Stimulated activated CD4-positive, alpha-beta T cell treated with anti-CD3 and anti-CD28 coated beads, TNF-alpha, amount 100 ng/mL, for 24 hours (primary cell): ENCODE results near the gene RAB26.
"Not testable (repeated sequence)": the region's sequence is repeated elsewhere in the genome, so short reads cannot be mapped to it uniquely, and the experiment has no call there.

ENCODE experiments used
- DNase-seq, 3 experiments: peaks; one replicate each; pipeline ENCODE4 v3.0.0-alpha.2; 2020; ENCODE audit warnings: low read depth in 3 of 3

The RAB26 gene

DNA sequence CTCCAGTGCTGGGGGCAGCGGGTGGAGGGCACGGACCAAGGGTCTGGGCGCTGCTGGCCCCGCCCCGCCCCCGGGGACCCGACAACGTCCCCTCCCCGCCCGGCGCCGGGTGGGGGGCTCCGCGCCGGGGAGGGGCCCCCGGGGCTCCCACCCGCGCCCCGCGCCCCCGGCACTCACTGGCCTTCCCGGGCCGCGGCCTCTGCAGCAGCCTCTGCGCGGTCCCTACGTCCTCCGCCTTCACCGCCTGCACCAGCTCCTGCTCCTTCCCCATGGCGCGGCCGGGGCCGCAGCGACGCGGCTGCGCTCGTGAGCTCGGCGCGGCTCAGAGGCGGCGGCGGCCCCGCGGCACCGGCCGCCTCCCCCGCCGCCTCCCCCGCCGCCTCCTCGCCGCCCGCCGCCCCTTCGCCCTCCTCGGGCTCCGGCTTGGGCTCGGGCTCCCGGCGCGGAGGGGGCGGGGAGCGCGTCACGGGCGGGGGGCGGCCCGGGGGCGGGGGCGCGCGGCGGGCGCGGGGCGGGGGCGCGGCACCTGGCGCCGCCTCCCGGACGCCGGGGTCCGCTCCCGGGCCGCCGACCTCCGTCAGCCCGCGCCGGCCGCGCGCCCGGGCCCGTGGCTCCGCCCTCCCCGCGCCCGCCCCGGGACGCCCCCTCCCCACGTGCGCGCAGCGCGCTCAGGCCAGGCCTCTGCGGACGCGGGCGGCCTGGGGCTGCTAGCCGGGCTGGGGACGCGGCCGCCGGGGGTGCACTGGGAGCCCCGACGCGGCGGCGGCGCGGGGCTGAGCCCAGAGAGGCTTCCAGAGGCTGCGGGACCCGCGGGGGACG is 47.9 kb downstream of the RAB26 start, which contains the start of gene CASKIN1:
Gene CASKIN1, minus strand, starts transcription at position 444 of the 819 bp plus-strand sequence. Its CDS starts 173 bp downstream, at position 271.
- DNase-seq, result no peak

DNA sequence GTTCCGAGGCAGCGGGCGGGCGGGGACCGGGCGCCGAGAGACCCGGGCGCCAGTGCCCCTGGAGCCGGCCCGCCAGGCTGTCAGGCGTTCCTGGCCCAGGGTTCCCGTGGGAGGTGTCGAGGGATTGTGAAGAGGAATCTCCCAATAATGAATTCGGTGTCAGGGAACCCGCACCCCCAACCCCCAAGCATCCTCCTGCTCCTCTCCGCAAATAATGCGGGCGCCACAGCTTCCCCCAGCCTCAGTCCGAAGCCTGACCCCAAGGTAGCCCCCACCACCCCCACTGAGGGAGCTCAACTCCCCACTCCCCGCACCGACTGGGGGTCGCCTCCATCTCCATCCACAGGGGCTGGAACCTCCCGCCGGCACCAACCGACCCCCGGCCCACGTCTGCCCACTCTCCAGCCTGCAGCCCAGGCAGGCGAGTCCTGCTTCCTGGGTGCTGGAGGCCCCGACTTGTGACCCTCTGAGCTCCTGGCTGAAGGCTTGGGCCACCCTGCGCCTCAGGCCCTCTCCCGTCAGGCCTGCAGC is 48.6 kb downstream of the RAB26 start:
- DNase-seq, result no peak

DNA sequence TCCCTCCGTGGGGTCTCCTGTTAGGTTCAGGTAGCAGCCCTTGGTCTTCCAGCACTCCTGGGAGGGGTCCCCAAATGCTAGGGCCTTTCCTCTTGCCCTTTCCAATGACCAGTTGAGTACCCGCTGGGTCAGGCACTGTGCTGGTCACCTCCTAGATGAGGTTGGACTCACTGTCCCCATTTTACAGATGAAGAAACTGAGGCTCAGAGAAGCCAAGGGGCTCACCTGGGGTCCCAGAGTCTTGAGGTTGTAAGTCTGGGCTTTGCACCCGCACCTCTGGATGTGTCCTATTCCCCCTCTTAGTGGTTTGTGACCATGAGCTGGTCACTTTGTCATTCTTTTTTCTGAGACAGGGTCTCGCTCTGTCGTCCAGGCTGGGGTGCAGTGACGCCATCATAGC is 49.3 kb downstream of the RAB26 start:
- no peak for DNase-seq

DNA sequence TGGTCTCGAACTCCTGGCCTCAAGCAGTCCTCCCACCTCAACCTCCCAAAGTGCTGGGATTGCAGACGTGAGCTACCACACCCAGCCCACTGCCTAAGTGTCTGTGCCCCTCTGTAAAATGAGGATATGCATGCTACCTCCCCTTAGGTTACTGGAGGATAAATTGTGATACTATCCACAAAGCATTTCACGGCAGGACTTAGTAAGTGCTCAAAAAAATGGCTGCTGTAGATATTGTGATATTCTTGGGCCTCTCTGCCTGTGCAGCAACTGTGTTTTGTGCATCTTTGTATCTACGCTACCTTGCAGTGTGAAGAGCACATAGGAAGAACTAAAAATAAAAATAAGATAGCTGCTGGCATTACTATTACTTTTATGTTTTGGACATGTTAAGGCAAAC is 49.9 kb downstream of the RAB26 start:
- DNase-seq, result no peak

DNA sequence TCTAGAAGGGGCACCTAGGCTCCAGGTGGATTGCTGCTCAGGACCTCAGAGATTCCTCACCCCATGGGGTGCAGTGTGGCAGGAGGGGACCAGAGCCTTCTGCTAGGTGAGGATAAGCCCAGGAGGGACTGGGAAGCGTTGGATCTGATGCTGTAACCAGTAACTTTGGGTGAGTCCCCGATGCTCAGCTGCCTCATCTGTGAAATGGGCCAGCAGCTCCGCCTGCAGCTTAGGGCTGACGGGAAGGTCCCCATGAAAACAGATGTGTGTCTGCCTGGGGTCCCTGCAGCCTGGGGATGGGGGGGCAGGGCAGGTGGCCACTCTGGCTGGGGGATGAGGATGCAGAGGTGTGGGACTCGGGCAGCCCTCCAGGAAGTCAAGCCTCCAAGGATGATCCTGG is 50.7 kb downstream of the RAB26 start:
- no peak for DNase-seq

DNA sequence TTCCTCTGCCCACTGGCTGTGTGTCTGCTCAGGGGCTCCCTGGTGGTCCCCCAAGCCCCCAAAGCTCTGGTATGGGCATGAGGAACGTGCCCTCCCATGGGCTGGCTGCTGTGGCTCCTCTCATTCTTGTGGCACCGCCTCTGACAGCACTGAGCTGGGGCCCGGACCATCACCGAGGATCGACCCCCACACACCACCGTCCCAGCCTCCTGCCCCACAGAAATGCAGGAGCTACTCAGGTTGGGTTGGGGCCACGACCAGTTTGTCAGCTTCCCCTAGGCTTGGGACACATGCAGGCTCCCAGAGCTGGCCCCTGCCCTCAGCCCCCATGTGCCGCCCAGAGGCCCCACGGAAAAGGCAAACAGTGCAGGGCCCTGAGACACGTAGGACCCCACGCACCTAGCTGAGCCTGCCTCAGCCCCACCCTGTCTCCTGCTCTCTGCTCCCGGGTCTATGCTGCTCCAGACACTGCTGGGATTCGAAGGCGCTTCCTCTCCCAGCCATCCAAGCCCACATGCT is 51.3 kb downstream of the RAB26 start:
- DNase-seq, result no peak

DNA sequence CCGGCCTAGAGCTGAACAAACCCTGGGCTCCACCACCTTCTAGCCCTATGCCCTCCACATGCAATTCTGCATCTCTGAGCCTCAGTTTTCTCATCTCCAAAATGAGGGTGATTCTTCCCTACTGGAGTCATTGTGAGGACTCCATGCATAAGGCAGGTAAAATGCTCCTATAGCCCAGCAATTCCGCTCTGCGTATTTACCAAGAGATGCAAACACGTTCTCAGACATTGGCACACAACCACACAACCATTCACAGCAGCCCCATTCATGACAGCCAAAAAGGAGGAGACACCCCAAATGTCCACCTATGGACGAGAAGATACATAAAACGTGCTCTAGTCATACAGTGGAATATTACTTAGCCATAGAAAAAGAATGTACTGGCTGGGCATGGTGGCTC is 51.9 kb downstream of the RAB26 start:
- DNase-seq, result no peak

DNA sequence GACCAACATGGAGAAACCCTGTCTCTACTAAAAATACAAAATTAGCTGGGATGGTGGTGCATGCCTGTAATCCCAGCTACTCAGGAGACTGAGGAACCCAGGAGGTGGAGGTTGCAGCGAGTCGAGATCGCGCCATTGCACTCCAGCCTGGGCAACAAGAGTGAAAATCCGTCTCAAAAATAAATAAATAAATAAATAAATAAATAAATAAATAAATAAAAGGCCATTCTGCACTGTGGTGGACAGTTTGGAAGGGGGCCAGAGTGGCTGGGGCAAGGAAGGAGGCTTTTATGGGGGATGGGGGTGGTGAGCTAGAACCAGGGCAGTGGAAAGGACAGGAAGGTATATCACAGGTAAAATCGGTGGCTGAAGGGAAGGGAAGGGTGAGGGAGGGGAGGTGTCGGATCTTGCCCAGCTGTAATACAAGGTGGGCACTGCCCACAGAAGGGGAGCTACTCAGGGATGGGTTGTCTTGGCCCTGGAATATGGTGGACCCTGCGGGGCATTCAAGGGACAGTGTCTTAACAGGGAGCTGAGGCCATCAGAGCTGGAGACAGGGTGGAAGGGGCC is 54.8 kb downstream of the RAB26 start:
- not testable (repeated sequence) for DNase-seq
